ENCODE measurements around the gene TMEM203. TPM values are rescaled to one million over a fixed set of nuclear protein-coding genes. Genes with fewer than 3 reads are reported as not detected.

Gene TMEM203
- polyA plus RNA-seq, 1 of the 3 experiments (the other 2 are of a cell fraction), result 55.6 TPM

- Histone ChIP-seq H3K79me2 (ENCODE audit: insufficient read depth) (no peaks in the 10 kb centered on the region), H3F3A (replicated peaks; ENCODE audit: insufficient read depth) (no peaks in the 10 kb centered on the region), H3K9ac (no peak overlapping the region), H3K27ac (ENCODE audit: low read depth in 2 of 2, low read length in 1 of 2) (no peak overlapping the region), H3K9me3 (no peaks in the 10 kb centered on the region), H4K20me1 (ENCODE audit: insufficient read depth) (no peaks in the 10 kb centered on the region), H3K4me3 (ENCODE audit: low read depth in 2 of 2, low read length in 1 of 2) (no peak overlapping the region), H3K4me1 (ENCODE audit: control insufficient read depth in 1 of 2, insufficient read depth in 2 of 2, low read depth in 1 of 2, low read length in 1 of 2) (peaks cover 0 to 3% of the 10 kb centered on the region in 2 experiments; a peak in 1 of 4 replicates), H2AFZ (ENCODE audit: low read depth) (no peak overlapping the region), H3K9me2 (no peaks in the 10 kb centered on the region), H3K36me3 (replicated peaks in 1 of 2; ENCODE audit: control insufficient read depth in 1 of 2, insufficient read depth in 2 of 2, low read length in 1 of 2) (no peaks in the 10 kb centered on the region), H3K27me3 (ENCODE audit: insufficient read depth) (peaks cover 30% of the 10 kb centered on the region), H3K4me2 (no peak overlapping the region)
- ChIA-PET POLR2A (no interaction called here), CTCF (no interaction called here)
- no peak for DNase-seq
- TF ChIP-seq TEAD4 (IDR thresholded peaks at IDR 0.05; ENCODE audit: borderline replicate concordance, insufficient read depth), result no peak
- TF ChIP-seq CTCF (IDR thresholded peaks at IDR 0.05), result no peak
- no peak for TF ChIP-seq GABPA (IDR thresholded peaks at IDR 0.05; ENCODE audit: low read depth)
- no peak for TF ChIP-seq YY1 (IDR thresholded peaks at IDR 0.05; ENCODE audit: low read depth)
- no peak for TF ChIP-seq CHD2 (IDR thresholded peaks at IDR 0.05; ENCODE audit: low read length, partially characterized antibody)
- TF ChIP-seq USF2 (IDR thresholded peaks at IDR 0.05; ENCODE audit: borderline replicate concordance, low read depth, low read length), result no peak
- no peak for TF ChIP-seq POLR2AphosphoS5 (IDR thresholded peaks at IDR 0.05; ENCODE audit: low read depth, low read length)
- no peak for TF ChIP-seq SIN3A (IDR thresholded peaks at IDR 0.05; ENCODE audit: borderline replicate concordance, low read depth, low read length)
- TF ChIP-seq RAD21 (IDR thresholded peaks at IDR 0.05; ENCODE audit: low read length), result no peak
- no peak for TF ChIP-seq TCF12 (IDR thresholded peaks at IDR 0.05)
- no peak for TF ChIP-seq NRF1 (IDR thresholded peaks at IDR 0.05; ENCODE audit: low read depth, low read length)
- no peak for TF ChIP-seq SMC3 (IDR thresholded peaks at IDR 0.05; ENCODE audit: low read depth, low read length)
- no peak for TF ChIP-seq FOXM1 (IDR thresholded peaks at IDR 0.05; ENCODE audit: low read depth)
- TF ChIP-seq RFX5 (IDR thresholded peaks at IDR 0.05; ENCODE audit: low read length), result no peak
- TF ChIP-seq GATA2 (CRISPR knock-in tag; IDR thresholded peaks at IDR 0.05), result no peak
- TF ChIP-seq IRF3 (IDR thresholded peaks at IDR 0.05; ENCODE audit: low read depth, low read length), result no peak
- no peak for TF ChIP-seq EP300 (IDR thresholded peaks at IDR 0.05; ENCODE audit: borderline replicate concordance in 1 of 2, low read depth in 1 of 2, low read length in 1 of 2)
- no peak for TF ChIP-seq MEF2A (IDR thresholded peaks at IDR 0.05; ENCODE audit: borderline replicate concordance, low read depth)
- TF ChIP-seq FOSL2 (IDR thresholded peaks at IDR 0.05; ENCODE audit: borderline replicate concordance, low read depth), result no peak
- no peak for TF ChIP-seq JUND (IDR thresholded peaks at IDR 0.05)
- 80% methylated on average over 30 of the region's 34 CpGs for WGBS (ENCODE audit: low lambda C conversion rate)
These were observed 40.8 kb downstream of the TMEM203 start for GRCh38 chr9:137164370-137165249.
